Kidney epithelial cell (primary cell): ENCODE measurements around the gene UNC50. TPM values are rescaled to one million over a fixed set of nuclear protein-coding genes. Genes with fewer than 3 reads are reported as not detected.

Experiments
- DNase-seq: peaks from one replicate; pipeline ENCODE4 v3.0.0-alpha.2; 2010; ENCODE audit warnings: low read depth
- H3K27me3 ChIP-seq: 2 replicates; pipeline ENCODE4 v1.6.0; 2011; ENCODE audit warnings: low read length; ENCODE audit not compliant: control insufficient read depth, insufficient read depth
- H3K36me3 ChIP-seq: 2 replicates; pipeline ENCODE4 v1.5.1; 2011; ENCODE audit warnings: low read length; ENCODE audit not compliant: control insufficient read depth, insufficient read depth
- H3K4me3 ChIP-seq: 2 replicates; pipeline ENCODE4 v1.5.1; 2011; ENCODE audit warnings: low read depth, mild to moderate bottlenecking, control low read depth, low read length
- total RNA-seq: library from RNA; depleted of rRNA; stranded (reverse); fragments of >200 nt; gene quantifications from 2 replicates; pipeline ENCODE4 v1.2.3, GENCODE V29; 2015
- TF ChIP-seq, protein P1 (sequence below): IDR thresholded peaks from 2 replicates; pipeline ENCODE4 v1.5.1; 2011; ENCODE audit warnings: mild to moderate bottlenecking, moderate library complexity, low read length, control low read depth, inconsistent platforms; ENCODE audit not compliant: insufficient read depth, poor library complexity, severe bottlenecking

UNC50 gene
- total RNA-seq, 1 donor from 2014 or later, result 57.1 TPM

GRCh38 chr2:98583816-98584618 lies 24.4 kb upstream of the UNC50 start:
- Histone ChIP-seq H3K4me3 (no peak overlapping the region), H3K36me3 (no peaks in the 10 kb centered on the region), H3K27me3 (no peaks in the 10 kb centered on the region)
- DNase-seq, result no peak
- TF ChIP-seq, protein P1, sequence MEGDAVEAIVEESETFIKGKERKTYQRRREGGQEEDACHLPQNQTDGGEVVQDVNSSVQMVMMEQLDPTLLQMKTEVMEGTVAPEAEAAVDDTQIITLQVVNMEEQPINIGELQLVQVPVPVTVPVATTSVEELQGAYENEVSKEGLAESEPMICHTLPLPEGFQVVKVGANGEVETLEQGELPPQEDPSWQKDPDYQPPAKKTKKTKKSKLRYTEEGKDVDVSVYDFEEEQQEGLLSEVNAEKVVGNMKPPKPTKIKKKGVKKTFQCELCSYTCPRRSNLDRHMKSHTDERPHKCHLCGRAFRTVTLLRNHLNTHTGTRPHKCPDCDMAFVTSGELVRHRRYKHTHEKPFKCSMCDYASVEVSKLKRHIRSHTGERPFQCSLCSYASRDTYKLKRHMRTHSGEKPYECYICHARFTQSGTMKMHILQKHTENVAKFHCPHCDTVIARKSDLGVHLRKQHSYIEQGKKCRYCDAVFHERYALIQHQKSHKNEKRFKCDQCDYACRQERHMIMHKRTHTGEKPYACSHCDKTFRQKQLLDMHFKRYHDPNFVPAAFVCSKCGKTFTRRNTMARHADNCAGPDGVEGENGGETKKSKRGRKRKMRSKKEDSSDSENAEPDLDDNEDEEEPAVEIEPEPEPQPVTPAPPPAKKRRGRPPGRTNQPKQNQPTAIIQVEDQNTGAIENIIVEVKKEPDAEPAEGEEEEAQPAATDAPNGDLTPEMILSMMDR, result no peak

DNA sequence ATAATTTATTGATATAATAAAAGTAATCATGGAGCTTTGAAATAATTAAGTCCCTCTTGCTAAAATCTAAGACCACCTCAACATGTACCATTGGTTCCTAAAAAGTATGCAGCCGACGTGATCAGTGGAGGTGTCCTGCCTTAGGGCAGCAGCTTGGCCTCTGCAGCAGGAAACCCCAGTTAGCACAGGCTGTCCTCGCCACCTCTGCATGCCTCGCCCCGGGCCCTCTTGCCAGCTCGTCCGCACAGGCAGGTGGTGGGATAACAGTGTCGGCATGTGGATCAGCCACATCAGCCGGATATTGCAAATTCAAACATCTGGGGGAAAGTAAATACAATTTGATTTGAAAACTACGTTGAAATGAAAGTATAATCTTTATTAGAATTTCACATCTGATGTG lies 23.0 kb upstream of the UNC50 start:
- H3K36me3 ChIP-seq, result no peaks in the 10 kb centered on the region
- TF ChIP-seq, protein P1, result no peak
- no peaks in the 10 kb centered on the region for H3K27me3 ChIP-seq
- no peak overlapping the region for H3K4me3 ChIP-seq
- DNase-seq, result no peak

GRCh38 chr2:98586551-98587140 lies 21.7 kb upstream of the UNC50 start:
- Histone ChIP-seq H3K4me3 (no peak overlapping the region), H3K36me3 (no peaks in the 10 kb centered on the region), H3K27me3 (no peaks in the 10 kb centered on the region)
- DNase-seq, result no peak
- TF ChIP-seq, protein P1, result no peak

DNA sequence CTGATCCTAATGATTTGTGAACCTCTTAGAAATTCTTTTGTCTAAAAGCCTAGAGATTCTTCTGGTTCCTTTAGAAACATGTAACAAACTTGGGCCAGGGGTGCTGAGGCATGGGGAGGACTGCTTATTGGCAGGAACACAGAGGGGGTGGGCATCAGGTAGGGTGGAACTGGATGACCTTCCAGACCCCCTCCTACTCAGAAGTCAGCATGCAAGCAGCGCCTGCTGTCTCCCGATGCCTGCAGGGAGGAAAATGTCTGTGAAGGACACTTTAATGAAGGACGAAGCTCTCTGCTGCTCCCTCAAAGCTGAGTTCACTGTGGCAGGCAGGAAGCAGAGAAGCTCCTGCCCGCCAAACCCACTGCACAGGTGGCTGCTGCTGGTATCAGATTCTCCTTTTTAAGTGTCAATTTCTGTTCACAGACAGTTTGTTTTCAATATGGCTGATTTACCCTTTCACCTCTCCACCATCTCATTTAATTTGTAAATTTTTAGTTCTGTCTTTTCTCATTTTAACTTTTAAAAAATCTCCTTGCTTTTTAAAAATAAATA lies 19.4 kb upstream of the UNC50 start:
- Histone ChIP-seq H3K36me3 (no peaks in the 10 kb centered on the region), H3K27me3 (no peaks in the 10 kb centered on the region), H3K4me3 (no peak overlapping the region)
- DNase-seq, result no peak
- TF ChIP-seq, protein P1, result no peak

DNA sequence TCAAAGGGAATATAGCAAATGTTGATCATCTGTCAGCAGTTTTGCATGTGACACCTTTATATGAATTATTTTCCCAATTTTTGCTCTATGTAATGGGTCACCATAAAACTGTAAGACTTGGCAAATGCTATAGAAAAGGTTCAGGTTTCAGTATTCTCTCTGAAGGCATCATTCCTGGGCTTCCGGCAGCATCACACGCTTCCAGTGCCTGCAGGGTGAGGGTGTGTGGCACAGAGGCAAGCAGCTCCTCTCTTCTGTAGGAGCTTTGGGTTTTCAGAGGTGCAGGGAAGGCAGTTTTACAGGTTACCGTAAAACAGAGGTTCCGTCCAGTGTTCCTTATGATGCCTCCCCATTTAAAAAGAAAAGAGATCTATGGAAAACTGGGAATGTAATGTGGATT lies 18.9 kb upstream of the UNC50 start:
- Histone ChIP-seq H3K36me3 (no peaks in the 10 kb centered on the region), H3K4me3 (no peak overlapping the region), H3K27me3 (no peaks in the 10 kb centered on the region)
- TF ChIP-seq, protein P1, result no peak
- DNase-seq, result no peak
